H9 (cell line): ENCODE measurements around the gene MSTO1. TPM values are rescaled to one million over a fixed set of nuclear protein-coding genes. Genes with fewer than 3 reads are reported as not detected.

Source experiments
- DNase-seq: peaks from one replicate; pipeline ENCODE4 v3.0.0-alpha.2; 2017
- H2AFZ ChIP-seq: one replicate; pipeline ENCODE4 v1.6.1; 2013; ENCODE audit warnings: mild to moderate bottlenecking, low read length, control low read depth, moderate library complexity
- H2AK5ac ChIP-seq: 2 replicates; pipeline ENCODE4 v1.6.1; 2013; ENCODE audit warnings: low read length, control low read depth, mixed read lengths; ENCODE audit not compliant: insufficient read length
- H2BK120ac ChIP-seq: one replicate; pipeline ENCODE4 v1.6.1; 2013; ENCODE audit warnings: low read depth, mild to moderate bottlenecking, low read length, control low read depth, inconsistent platforms; ENCODE audit not compliant: poor library complexity, severe bottlenecking
- H2BK12ac ChIP-seq: 2 replicates; pipeline ENCODE4 v1.6.1; 2013; ENCODE audit warnings: low read length, control low read depth, mixed read lengths, low read depth; ENCODE audit not compliant: insufficient read length
- H2BK15ac ChIP-seq: 2 replicates; pipeline ENCODE4 v1.6.1; 2013; ENCODE audit warnings: low read depth, low read length, control low read depth
- H2BK20ac ChIP-seq: one replicate; pipeline ENCODE4 v1.6.1; 2013; ENCODE audit warnings: low read depth, mild to moderate bottlenecking, low read length, control low read depth, inconsistent platforms; ENCODE audit not compliant: poor library complexity, severe bottlenecking
- H2BK5ac ChIP-seq: 2 replicates; pipeline ENCODE4 v1.6.1; 2013; ENCODE audit warnings: low read length, control low read depth, mixed read lengths; ENCODE audit not compliant: insufficient read length
- H3K14ac ChIP-seq: 2 replicates; pipeline ENCODE4 v1.6.1; 2013; ENCODE audit warnings: low read length, control low read depth; ENCODE audit not compliant: insufficient read depth
- H3K18ac ChIP-seq: 2 replicates; pipeline ENCODE4 v1.6.1; 2013; ENCODE audit warnings: low read depth, mild to moderate bottlenecking, mixed read lengths, low read length, control low read depth; ENCODE audit not compliant: insufficient read length
- H3K23ac ChIP-seq: 2 replicates; pipeline ENCODE4 v1.6.1; 2013; ENCODE audit warnings: low read length, control low read depth, mixed read lengths, low read depth; ENCODE audit not compliant: insufficient read length
- H3K23me2 ChIP-seq: 2 replicates; pipeline ENCODE4 v1.6.1; 2013; ENCODE audit warnings: low read depth, mild to moderate bottlenecking, mixed read lengths, low read length, control low read depth; ENCODE audit not compliant: insufficient read length, poor library complexity, severe bottlenecking
- H3K27ac ChIP-seq: 2 replicates; pipeline ENCODE4 v1.5.1; 2013; ENCODE audit warnings: low read length, control low read depth, mixed read lengths, low read depth; ENCODE audit not compliant: insufficient read length
- H3K27me3 ChIP-seq: 2 replicates; pipeline ENCODE4 v1.6.1; 2013; ENCODE audit warnings: low read length, control low read depth, inconsistent platforms; ENCODE audit not compliant: insufficient read depth
- H3K4ac ChIP-seq: 2 replicates; pipeline ENCODE4 v1.6.1; 2013; ENCODE audit warnings: low read depth, mild to moderate bottlenecking, control low read depth, inconsistent platforms, low read length, moderate library complexity
- H3K4me1 ChIP-seq: 2 replicates; pipeline ENCODE4 v1.6.1; 2013; ENCODE audit warnings: low read length, control low read depth, inconsistent platforms; ENCODE audit not compliant: insufficient read depth
- H3K4me2 ChIP-seq: 2 replicates; pipeline ENCODE4 v1.6.1; 2013; ENCODE audit warnings: low read length, control low read depth, mixed read lengths; ENCODE audit not compliant: insufficient read length, insufficient read depth
- H3K56ac ChIP-seq: 2 replicates; pipeline ENCODE4 v1.6.1; 2013; ENCODE audit warnings: low read depth, mild to moderate bottlenecking, mixed read lengths, low read length, control low read depth; ENCODE audit not compliant: insufficient read length
- H3K79me1 ChIP-seq: 2 replicates; pipeline ENCODE4 v1.6.1; 2013; ENCODE audit warnings: low read depth, mild to moderate bottlenecking, moderate library complexity, low read length, control low read depth, inconsistent platforms; ENCODE audit not compliant: insufficient read depth, poor library complexity, severe bottlenecking
- H3K79me2 ChIP-seq: 2 replicates; pipeline ENCODE4 v1.6.1; 2013; ENCODE audit warnings: low read length, control low read depth, inconsistent platforms; ENCODE audit not compliant: insufficient read depth
- H3K9ac ChIP-seq: 2 replicates; pipeline ENCODE4 v1.6.1; 2013; ENCODE audit warnings: low read length, control low read depth, mixed read lengths; ENCODE audit not compliant: insufficient read length; ENCODE audit errors: extremely low read depth
- H3K9me3 ChIP-seq: one replicate; pipeline ENCODE4 v1.6.1; 2013; ENCODE audit warnings: low read depth, low read length, inconsistent platforms; ENCODE audit not compliant: control insufficient read depth
- H3T11ph ChIP-seq: one replicate; pipeline ENCODE4 v1.6.1; 2013; ENCODE audit warnings: mild to moderate bottlenecking, low read length, control low read depth, inconsistent platforms
- H4K20me1 ChIP-seq: one replicate; pipeline ENCODE4 v1.6.1; 2013; ENCODE audit not compliant: control insufficient read depth, insufficient read length, insufficient read depth
- H4K5ac ChIP-seq: 2 replicates; pipeline ENCODE4 v1.6.1; 2013; ENCODE audit warnings: low read depth, mild to moderate bottlenecking, mixed read lengths, low read length, control low read depth; ENCODE audit not compliant: insufficient read length
- H4K8ac ChIP-seq: replicated peaks from 2 replicates; pipeline ENCODE4 v1.6.1; 2013; ENCODE audit warnings: low read length, control low read depth, mixed read lengths, low read depth; ENCODE audit not compliant: insufficient read length
- H4K91ac ChIP-seq: 2 replicates; pipeline ENCODE4 v1.6.1; 2013; ENCODE audit warnings: low read depth, mild to moderate bottlenecking, moderate library complexity, mixed read lengths, low read length, control low read depth; ENCODE audit not compliant: insufficient read length
- H3K27ac Mint-ChIP-seq, 3 experiments: 2 replicates in 2 of 3; 3 replicates in 1 of 3; pipeline ENCODE4 v1.8.0; 2020 to 2021; ENCODE audit warnings: mixed read lengths in 3 of 3, mild to moderate bottlenecking in 1 of 3, moderate library complexity in 1 of 3
- H3K27me3 Mint-ChIP-seq: 2 replicates; pipeline ENCODE4 v1.8.0; 2021; ENCODE audit warnings: low read depth, mild to moderate bottlenecking, moderate library complexity, mixed read lengths
- H3K36me3 Mint-ChIP-seq, 3 experiments: 2 replicates in 2 of 3; 3 replicates in 1 of 3; pipeline ENCODE4 v1.8.0; 2020 to 2021; ENCODE audit warnings: low read depth in 3 of 3, mixed read lengths in 3 of 3; ENCODE audit not compliant: insufficient read depth in 1 of 3
- H3K4me1 Mint-ChIP-seq, 2 experiments: 2 replicates each; pipeline ENCODE4 v1.8.0; 2020; ENCODE audit warnings: mixed read lengths in 2 of 2
- H3K4me3 Mint-ChIP-seq, 2 experiments: 2 replicates in 1 of 2; 3 replicates in 1 of 2; pipeline ENCODE4 v1.8.0; 2020 to 2021; ENCODE audit warnings: mild to moderate bottlenecking in 2 of 2, mixed read lengths in 2 of 2, moderate library complexity in 1 of 2
- H3K9me3 Mint-ChIP-seq, 2 experiments: 2 replicates in 1 of 2; 3 replicates in 1 of 2; pipeline ENCODE4 v1.8.0; 2020; ENCODE audit warnings: mild to moderate bottlenecking in 2 of 2, mixed read lengths in 2 of 2, moderate library complexity in 1 of 2
- CTCF ChIP-seq: fragments of 200-600 bp; sonication (generic); conservative IDR thresholded peaks from 3 replicates; pipeline ENCODE4 v1.8.0; 2021; ENCODE audit warnings: antibody characterized with exemption, mild to moderate bottlenecking
- WGBS: extraction: QIAGEN DNeasy Blood & Tissue Kit; methylation state at CpG from one replicate; pipeline ENCODE4 v1.1.7; 2013; ENCODE audit warnings: missing lambda C conversion rate, low lambda C conversion rate, mixed read lengths; ENCODE audit not compliant: insufficient read length; ENCODE audit errors: extremely low coverage; 5-methylcytosine and 5-hydroxymethylcytosine counted together
- total RNA-seq: library from RNA; stranded (reverse); gene quantifications from 2 replicates; pipeline ENCODE4 v1.2.1, GENCODE V29; 2021

Gene MSTO1
- total RNA-seq, 1 experiment from 2014 or later = 96.2 TPM

- no peak overlapping the region for H3T11ph ChIP-seq
- H3K27ac Mint-ChIP-seq = peak overlapping the region in 1 of 3 experiments; percentile 62; a peak in 3 of 7 replicates
- no CpG with 5 or more reads among the region's 11 CpGs for WGBS
- no peaks in the 10 kb centered on the region; the same call in 1 of the 2 replicates for H3K27me3 Mint-ChIP-seq
- no peak overlapping the region for H3K23ac ChIP-seq
- no peak overlapping the region for H2BK5ac ChIP-seq
- H3K79me1 ChIP-seq = no peaks in the 10 kb centered on the region
- H3K27me3 ChIP-seq = no peaks in the 10 kb centered on the region
- no peak overlapping the region for H3K56ac ChIP-seq
- peaks cover 10% of the 10 kb centered on the region for H3K9me3 ChIP-seq
- H3K79me2 ChIP-seq = no peaks in the 10 kb centered on the region
- H4K8ac ChIP-seq = no peak overlapping the region
- peaks cover 8 to 13% of the 10 kb centered on the region in 2 experiments for H3K4me1 Mint-ChIP-seq
- peak; percentile 61 for TF ChIP-seq CTCF
- no peak overlapping the region for H4K91ac ChIP-seq
- H2AFZ ChIP-seq = no peak overlapping the region
- H3K9me3 Mint-ChIP-seq = peaks cover 6 to 16% of the 10 kb centered on the region in 2 experiments
- no peak overlapping the region for H3K14ac ChIP-seq
- no peak overlapping the region for H4K5ac ChIP-seq
- no peaks in the 10 kb centered on the region for H3K23me2 ChIP-seq
- H4K20me1 ChIP-seq = no peaks in the 10 kb centered on the region
- no peak overlapping the region for H2BK15ac ChIP-seq
- H2BK12ac ChIP-seq = no peak overlapping the region
- H2BK20ac ChIP-seq = no peak overlapping the region
- no peaks in the 10 kb centered on the region for H3K4me1 ChIP-seq
- H2AK5ac ChIP-seq = no peak overlapping the region
- H3K4me3 Mint-ChIP-seq = peak overlapping the region in 1 of 2 experiments; percentile 34; a peak in 2 of 5 replicates
- peak overlapping the region; percentile 38 for H3K27ac ChIP-seq
- H3K9ac ChIP-seq = no peak overlapping the region
- H3K4ac ChIP-seq = no peak overlapping the region
- peak; percentile 40 for DNase-seq
- peaks cover 0 to 11% (median 2%) of the 10 kb centered on the region in 3 experiments; a peak in 6 of 7 replicates for H3K36me3 Mint-ChIP-seq
- no peak overlapping the region for H3K4me2 ChIP-seq
- H2BK120ac ChIP-seq = no peak overlapping the region
- H3K18ac ChIP-seq = no peak overlapping the region
Measured at GRCh38 chr1:155648207-155649147, 38.5 kb downstream of the MSTO1 start.
